HG03439 (cell line): ENCODE measurements around the gene GSG1L.

Experiments
- ATAC-seq: cut with Tn5 transposase; IDR thresholded peaks from one replicate; pipeline ENCODE4 v1.9.1; 2021; ENCODE audit warnings: mild to moderate bottlenecking, moderate library complexity; ENCODE audit not compliant: unreplicated experiment

The GSG1L gene

GRCh38 chr16:28092721-28093384 is 29.3 kb upstream of the GSG1L start:
- no peak for ATAC-seq

GRCh38 chr16:28091656-28092055 is 28.1 kb upstream of the GSG1L start:
- no peak for ATAC-seq

DNA sequence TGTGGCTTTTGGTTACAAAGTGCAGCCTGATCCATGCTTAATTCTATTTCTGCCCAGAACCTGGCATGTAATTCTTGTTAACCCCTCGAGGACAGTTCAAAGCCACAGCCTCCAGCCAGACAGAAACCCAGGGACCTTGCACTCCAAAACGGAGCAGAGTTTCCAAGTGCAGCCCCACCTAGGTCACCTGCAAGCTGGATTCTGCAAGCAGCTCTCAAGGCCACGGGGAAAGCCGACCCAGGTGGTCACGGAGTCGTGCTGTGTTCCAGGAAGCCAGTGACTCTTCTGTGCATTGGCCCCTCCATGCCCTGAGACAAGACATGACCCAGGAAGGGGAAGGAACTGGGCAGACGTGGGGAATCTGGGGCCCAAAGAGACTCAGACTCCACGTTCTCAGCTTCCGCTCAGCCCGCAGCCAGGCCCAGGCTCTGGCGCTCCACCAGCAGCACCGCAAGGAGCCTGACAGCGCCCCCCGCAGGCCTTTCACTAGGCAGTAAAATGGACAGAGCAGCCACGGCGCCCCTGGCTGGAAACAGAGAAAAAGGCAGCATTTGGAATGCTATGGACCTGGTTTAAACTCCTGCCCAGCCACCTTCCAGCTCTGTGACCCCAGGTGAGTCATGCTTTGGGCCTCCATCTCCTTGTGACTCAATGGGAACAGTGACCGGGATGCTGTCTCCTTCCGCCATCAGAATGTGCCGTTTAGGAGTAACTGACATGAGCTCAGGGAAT is 27.3 kb upstream of the GSG1L start:
- no peak for ATAC-seq

- no peak for ATAC-seq
Measured at GRCh38 chr16:28089992-28090365, 26.5 kb upstream of the GSG1L start.

- no peak for ATAC-seq
Measured at GRCh38 chr16:28089205-28089991, 25.9 kb upstream of the GSG1L start.

GRCh38 chr16:28087675-28088300 is 24.3 kb upstream of the GSG1L start:
- no peak for ATAC-seq

DNA sequence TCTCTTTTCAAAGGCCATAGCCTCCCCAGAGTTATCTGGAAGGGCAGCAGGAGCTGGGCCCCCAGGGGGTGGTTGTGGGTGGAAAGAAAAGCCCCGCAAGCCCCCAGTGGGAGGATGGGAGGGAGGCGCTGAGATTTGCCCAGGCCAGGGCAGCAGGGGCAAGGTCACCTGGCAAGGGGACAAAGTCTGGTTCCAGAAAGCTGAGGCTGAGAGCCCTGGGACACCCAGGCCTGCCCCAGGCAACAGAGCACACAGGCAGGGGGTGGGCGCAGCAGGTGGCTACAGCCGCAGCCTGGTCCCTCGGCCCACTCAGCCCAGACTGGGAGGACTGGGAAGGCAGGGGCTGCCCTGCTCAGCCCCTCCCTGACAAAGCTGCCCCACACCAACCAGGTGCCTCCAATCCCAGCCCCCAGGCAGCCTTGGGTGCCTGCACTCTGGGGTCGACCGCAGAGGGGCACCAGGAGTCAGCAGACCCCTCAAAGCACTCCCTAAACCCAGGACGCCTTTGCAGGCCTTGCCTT is 23.7 kb upstream of the GSG1L start:
- ATAC-seq, result no peak

DNA sequence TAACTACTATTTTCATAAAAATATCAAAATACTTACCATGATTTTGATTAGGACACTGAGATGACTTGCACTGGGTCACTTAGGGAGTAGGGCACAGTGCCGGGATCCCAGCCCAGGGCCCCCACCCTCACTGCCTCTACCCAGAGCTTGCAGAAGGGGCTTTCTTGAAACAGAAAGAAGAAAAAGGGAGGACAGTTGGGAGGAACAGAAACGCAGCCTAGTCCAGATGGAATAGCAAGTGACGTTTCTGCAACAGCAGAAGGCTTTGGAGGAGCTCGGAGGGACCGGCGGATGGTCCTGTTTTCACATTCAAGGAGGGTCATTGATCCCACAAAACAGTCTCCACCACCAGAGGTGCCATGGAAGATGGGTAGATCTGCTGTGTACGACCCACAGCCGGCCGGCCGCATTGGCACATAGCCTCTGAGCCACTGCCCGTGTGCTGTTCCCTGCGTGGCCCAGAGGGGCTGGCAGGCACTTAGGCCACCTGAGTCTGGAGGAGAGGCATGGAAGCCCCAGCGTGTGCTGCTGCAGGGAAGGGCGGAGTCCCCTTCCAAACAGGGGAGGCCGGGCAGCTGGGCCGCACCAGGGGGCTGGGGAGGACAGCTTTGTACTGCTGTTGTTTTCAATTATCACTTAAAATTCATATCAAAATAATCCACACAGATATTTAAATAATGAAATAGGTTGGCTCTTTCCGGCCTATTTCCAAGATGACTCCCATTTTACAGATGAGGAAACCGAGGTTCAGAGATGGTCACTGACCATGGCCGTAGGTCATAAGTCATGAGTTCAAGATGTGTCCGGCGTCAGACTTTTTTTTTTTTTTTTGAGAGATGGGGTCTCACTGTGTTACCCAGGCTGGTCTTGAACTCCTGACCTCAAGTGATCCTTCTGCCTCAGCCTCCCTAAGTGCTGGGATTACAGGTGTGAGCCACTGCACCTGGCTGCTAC is 22.9 kb upstream of the GSG1L start:
- ATAC-seq, result no peak

GRCh38 chr16:28085389-28086171 is 22.1 kb upstream of the GSG1L start:
- ATAC-seq, result no peak

DNA sequence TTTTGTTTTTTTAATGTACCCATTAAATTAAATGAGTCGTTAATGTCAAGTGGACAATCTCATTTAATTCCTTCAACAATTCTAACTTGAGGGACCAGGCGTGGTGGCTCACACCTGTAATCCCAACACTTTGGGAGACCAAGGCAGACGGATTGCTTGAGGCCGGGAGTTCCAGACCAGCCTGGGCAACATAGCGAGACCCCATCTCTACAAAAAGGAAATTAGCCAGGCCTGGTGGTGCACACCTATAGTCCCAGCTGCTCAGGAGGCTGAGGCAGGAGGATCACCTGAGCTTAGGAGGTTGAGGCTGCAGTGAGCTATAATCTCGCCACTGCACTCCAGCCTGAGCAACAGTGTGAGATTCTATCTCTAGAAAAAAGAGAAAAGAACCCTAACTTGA is 20.7 kb upstream of the GSG1L start:
- ATAC-seq, result no peak

DNA sequence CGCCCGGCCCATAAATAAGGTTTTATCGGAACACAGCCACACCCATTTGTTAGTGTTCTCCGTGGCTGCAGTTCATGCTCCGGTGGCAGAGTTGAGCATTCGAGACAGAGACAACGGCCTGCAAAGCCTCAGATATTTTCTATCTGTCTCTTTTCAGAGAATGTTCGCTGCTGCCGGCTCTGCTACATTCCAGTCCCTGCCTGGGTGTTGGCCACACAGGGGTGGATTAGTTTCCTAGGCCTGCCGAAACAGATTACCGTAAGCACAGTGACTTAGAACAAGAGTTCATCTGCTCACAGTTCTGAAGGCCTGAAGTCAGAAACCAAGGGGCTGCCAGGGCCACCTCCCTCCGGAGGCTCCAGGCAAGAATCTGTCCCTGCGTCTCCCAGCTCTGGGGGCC is 19.1 kb upstream of the GSG1L start:
- ATAC-seq, result no peak

- ATAC-seq, result no peak
Measured at GRCh38 chr16:28081391-28081968, 18.0 kb upstream of the GSG1L start.

GRCh38 chr16:28078261-28078660 is 14.7 kb upstream of the GSG1L start:
- ATAC-seq, result no peak

- ATAC-seq, result no peak
Measured at GRCh38 chr16:28073836-28074235, 10.3 kb upstream of the GSG1L start.

DNA sequence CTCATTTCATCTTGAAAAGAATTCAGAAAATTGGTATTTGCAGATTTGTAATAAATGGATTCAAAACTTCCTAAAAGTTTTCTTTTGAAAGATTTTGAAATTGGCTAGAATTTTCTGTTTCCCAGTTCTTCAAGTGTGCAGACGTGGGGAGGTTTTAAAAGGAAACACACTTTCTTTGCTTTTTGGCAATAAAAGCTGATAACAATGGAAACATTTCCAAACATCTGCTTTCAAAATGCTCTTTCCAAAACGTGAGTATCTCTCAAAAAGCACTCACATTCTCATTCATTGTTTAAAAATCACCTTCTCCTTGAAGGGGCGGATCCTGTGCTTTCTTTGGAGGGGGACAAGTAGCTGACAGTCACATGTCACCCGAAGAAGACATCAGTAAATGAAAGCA is 8.6 kb upstream of the GSG1L start:
- ATAC-seq, result no peak

DNA sequence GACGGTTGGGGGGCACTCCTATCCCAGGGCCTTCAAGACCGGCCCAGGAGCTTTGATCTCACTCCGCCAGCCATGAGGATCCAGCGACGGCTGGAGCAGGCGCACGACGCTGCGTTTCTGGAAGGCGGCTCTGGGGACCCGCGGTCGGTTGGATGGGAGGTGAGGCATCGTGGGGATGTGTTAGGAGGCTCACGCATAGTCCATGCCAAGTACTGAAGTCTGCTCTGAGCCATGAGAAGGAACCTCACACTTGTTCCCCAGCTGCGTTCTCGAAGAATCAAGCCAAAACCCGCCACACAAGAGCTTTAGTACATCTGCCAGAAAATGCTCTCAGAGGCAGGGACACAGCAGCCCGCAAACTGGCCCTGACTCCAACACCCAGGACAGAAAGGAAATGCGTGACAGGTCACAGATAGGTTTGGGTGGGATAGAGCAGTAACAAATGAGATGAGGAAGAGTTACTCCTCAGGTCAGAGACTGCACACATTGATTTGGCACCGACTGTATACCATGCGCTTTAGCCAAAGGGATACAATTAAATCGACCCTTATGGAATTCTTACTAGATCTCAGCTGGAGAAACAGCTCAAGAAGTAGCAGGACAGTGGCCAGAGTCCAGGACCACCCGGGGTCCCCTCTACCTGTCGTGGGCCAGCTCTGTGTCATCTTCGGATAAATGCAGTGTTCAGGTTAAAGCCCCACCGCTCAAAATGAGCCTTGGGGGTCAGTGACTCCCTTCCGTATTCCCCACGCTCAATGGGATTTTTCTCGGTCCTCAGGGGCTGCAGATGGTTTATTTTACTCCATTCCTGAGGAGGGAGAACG is 6.7 kb upstream of the GSG1L start:
- ATAC-seq, result no peak

GRCh38 chr16:28068976-28069375 is 5.5 kb upstream of the GSG1L start:
- no peak for ATAC-seq
